ENCODE results near the gene RMC1.

DNA sequence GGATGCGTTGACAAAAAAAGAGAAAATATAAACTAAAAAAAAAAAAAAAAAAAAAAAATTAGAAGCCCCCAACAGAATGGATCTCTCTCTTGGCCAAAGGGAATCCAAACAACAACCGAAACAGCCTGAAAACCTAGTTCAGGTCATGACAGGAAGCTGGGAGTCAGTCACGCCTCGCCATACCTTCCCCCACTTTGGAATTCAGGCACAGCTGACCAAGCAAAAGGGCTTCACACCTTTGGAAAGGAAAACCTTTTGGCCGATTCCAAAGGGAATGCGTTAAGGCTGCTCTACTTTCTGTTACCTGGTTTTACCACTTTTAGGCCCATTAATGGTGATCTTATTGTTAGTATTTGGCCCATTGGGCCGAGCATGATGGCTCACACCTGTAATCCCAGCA is 17.9 kb upstream of the RMC1 start:
- TF ChIP-seq, protein P1, sequence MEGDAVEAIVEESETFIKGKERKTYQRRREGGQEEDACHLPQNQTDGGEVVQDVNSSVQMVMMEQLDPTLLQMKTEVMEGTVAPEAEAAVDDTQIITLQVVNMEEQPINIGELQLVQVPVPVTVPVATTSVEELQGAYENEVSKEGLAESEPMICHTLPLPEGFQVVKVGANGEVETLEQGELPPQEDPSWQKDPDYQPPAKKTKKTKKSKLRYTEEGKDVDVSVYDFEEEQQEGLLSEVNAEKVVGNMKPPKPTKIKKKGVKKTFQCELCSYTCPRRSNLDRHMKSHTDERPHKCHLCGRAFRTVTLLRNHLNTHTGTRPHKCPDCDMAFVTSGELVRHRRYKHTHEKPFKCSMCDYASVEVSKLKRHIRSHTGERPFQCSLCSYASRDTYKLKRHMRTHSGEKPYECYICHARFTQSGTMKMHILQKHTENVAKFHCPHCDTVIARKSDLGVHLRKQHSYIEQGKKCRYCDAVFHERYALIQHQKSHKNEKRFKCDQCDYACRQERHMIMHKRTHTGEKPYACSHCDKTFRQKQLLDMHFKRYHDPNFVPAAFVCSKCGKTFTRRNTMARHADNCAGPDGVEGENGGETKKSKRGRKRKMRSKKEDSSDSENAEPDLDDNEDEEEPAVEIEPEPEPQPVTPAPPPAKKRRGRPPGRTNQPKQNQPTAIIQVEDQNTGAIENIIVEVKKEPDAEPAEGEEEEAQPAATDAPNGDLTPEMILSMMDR (IDR thresholded peaks at IDR 0.05) = no peak
- TF ChIP-seq EZH2phosphoT487 (IDR thresholded peaks at IDR 0.05) = no peak
- no peak for TF ChIP-seq EZH2 (IDR thresholded peaks at IDR 0.05)
